Memory B cell (primary cell): ENCODE data around the gene CPA4.

ENCODE experiments used
- ATAC-seq: fragments of 150-1000 bp; cut with Tn5 transposase; 2 replicates; pipeline ENCODE4 v1.10.0; 2021; ENCODE audit warnings: low read depth, mild to moderate bottlenecking, moderate library complexity
- DNase-seq, 2 donors: peaks; one replicate each; pipeline ENCODE4 v3.0.0; 2022; ENCODE audit warnings: low spot score in 2 of 2
- H3K27ac Mint-ChIP-seq: one replicate; pipeline ENCODE4 v1.8.0; 2022; ENCODE audit warnings: mild to moderate bottlenecking, moderate library complexity, mixed read lengths
- H3K27me3 Mint-ChIP-seq: one replicate; pipeline ENCODE4 v1.8.0; 2022; ENCODE audit warnings: mixed read lengths
- H3K36me3 Mint-ChIP-seq: one replicate; pipeline ENCODE4 v1.8.0; 2022; ENCODE audit warnings: mild to moderate bottlenecking, mixed read lengths
- H3K4me1 Mint-ChIP-seq: one replicate; pipeline ENCODE4 v1.8.0; 2022; ENCODE audit warnings: mixed read lengths
- H3K4me3 Mint-ChIP-seq: one replicate; pipeline ENCODE4 v1.8.0; 2022; ENCODE audit warnings: mild to moderate bottlenecking, moderate library complexity, mixed read lengths
- H3K9me3 Mint-ChIP-seq: one replicate; pipeline ENCODE4 v1.8.0; 2022; ENCODE audit warnings: mixed read lengths

The CPA4 gene

DNA sequence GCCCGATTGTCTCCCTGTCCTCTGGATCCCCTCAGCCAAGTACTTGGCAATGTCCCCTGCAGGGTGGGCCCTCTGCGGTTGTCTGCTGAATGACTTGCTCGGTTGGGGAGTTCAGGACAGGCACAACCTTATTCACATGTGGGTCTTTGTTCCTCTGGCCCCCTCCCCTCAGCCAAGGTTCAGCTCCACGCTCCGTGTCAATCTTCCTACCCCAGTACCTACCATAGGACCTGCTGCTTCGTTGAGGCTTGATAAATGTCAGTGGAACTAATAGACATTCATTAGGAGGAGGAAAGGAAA, 58.8 kb downstream of the CPA4 start:
- ATAC-seq, result no peak
- no peak for DNase-seq
- Mint-ChIP-seq H3K9me3 (no peaks in the 10 kb centered on the region), H3K4me3 (no peak overlapping the region), H3K4me1 (no peaks in the 10 kb centered on the region), H3K27ac (no peak overlapping the region), H3K36me3 (no peaks in the 10 kb centered on the region), H3K27me3 (peaks cover 18% of the 10 kb centered on the region)

DNA sequence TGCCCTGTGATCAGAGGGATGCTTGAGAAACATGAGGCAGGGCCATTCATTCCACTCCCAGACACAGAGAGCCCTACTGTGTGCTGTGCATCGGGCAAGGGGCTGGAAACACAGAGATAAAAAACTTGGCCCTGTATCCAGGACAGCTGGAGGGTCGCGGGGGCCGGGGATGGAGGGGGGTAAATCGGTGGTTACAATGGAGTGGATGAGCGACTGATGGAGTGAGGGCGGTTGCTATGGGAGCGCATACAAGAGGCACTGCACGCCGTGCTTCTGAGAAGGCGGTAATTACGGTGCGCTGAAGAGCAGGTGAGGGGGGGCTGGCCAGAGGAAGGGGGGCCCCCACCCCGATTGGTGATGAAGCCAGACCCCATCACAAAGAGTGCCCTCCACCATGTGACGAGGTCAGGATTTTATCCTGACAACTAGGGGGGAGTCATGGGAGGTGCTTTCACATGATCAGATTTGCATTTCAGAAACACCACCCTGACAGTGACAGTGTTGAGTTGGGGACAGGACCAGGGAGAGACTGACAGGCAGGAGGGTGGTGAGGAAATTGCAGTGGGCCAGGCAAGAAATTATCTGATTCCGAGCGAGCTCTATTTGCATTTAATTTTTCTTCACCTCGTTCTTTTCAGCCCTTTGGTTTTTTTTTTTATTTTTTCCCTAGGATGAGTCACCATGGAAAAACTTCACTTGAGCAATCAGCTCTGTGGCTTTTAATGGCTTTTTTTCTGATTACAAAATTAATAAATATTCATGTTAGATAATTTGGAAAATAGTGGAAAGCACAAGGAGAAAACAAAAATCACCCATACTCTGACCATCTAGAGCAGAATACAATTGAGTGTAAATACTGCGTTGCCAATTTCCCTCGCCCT, 59.5 kb downstream of the CPA4 start:
- H3K4me3 Mint-ChIP-seq, result no peak overlapping the region
- H3K27ac Mint-ChIP-seq, result no peak overlapping the region
- DNase-seq, result no peak
- no peaks in the 10 kb centered on the region for H3K4me1 Mint-ChIP-seq
- no peaks in the 10 kb centered on the region for H3K9me3 Mint-ChIP-seq
- no peaks in the 10 kb centered on the region for H3K36me3 Mint-ChIP-seq
- no peak for ATAC-seq
- peaks cover 15% of the 10 kb centered on the region for H3K27me3 Mint-ChIP-seq

DNA sequence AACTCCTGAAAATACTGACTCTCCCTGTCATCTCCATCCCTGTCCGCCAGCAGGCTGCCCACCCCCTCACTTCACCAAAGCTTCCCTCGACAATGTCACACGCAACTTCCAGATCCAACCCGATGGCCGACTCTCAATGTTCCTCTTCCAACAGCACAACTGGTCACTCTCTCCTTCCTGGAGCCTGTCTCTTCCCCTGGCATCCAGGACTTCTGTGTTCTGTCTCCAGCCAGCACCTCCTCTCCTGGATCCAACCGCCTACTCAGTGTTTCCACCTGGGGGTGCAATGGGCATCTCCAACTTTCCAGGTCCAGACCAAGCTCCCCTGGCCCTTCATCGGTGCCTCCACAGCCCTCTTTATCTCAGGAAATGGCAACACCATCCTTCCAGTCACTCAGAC, 60.2 kb downstream of the CPA4 start:
- no peaks in the 10 kb centered on the region for H3K36me3 Mint-ChIP-seq
- H3K4me1 Mint-ChIP-seq, result no peaks in the 10 kb centered on the region
- peaks cover 15% of the 10 kb centered on the region for H3K27me3 Mint-ChIP-seq
- DNase-seq, result no peak
- ATAC-seq, result no peak
- H3K9me3 Mint-ChIP-seq, result no peaks in the 10 kb centered on the region
- no peak overlapping the region for H3K4me3 Mint-ChIP-seq
- H3K27ac Mint-ChIP-seq, result no peak overlapping the region

DNA sequence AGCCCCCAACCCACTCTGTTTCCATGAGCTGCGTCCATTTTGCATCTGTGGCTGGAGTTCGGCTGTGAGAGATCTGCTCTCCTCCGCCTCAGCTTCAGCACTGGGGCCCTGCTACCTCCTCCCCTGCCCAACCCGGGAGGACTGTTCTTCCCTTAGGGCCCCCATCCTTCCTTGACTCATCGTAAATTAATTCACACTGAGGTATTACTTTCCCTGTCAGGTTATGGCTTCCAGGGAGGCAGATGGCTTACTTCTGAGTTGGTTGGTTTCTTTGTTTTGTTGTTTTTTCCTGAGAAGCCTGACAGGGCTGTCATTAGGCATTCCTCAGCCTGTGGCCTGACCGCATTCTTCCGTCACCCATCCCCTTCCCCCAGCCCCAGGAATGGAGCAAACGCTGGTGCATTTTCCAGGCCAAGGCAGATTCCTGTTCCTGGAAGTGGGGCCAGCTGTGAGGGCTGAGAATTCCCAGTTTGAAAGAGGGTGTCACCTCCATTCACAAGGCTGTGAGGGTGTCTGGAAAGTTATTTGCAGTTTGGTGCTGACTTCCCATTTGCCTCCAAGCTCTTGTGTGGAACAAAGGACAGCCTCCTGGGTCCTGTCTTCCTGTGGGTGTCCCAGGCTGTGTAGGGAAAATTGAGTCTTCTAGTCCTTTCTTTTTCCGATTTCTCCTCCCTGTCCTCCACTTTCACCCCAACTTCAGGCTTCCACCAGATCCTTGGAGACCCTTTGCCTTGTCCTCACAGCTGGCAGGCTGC, 63.3 kb downstream of the CPA4 start:
- Mint-ChIP-seq H3K36me3 (peaks cover 2% of the 10 kb centered on the region), H3K9me3 (peaks cover 7% of the 10 kb centered on the region), H3K27ac (no peak overlapping the region), H3K4me1 (no peaks in the 10 kb centered on the region), H3K4me3 (no peak overlapping the region), H3K27me3 (peaks cover 9% of the 10 kb centered on the region)
- ATAC-seq (no peak), DNase-seq (no peak)

DNA sequence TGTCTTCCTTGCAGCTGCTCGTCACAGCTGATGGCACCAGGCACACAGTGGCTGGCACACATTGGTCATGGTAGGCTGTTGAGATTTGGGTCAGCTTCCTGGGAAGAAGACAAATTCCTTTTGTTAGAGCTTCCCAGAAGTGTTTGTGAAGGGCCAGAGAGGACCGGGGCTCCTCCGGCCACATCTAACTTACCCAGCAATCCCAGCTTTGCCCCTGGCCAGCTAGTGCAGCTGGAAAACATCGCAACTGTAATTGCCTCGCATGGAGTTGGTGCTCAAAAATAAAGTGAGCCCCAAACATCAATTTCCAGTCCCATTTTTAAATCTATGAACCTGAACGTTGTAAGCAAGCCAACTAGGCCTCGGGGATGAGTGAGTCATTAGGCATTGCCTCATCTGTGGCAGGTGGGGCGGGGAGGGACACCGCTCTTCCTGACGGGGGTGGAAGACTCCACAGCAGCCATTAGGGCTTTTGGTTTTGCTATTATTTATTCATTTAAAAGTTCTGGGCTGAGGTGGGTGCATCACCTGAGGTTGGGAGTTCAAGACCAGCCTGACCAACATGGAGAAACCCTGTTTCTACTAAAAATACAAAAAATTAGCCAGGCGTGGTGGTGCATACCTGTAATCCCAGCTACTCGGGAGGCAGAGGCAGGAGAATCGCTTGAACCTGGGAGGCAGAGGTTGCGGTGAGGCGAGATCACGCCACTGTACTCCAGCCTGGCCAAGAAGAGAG, 64.1 kb downstream of the CPA4 start:
- DNase-seq, result no peak
- Mint-ChIP-seq H3K27ac (no peak overlapping the region), H3K36me3 (peaks cover 2% of the 10 kb centered on the region)

DNA sequence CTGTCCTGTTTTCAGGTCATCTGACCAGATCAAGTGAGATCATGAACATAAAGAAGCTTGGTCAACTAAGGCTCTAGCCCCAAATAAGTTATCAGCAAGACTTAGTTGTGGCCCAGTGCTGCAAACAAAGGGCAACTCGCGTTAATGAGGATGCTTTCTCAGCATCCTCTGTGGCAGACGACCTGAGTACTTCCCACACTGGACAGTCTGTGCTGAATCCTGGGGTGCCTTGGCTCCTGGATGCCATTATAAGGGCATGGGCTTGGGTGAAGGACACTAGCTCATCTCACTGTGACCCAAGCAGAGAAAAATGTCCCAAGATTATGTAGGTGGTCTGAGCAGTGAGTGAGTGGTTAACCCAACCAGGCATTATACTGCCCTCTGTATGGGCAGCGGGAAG, 65.5 kb downstream of the CPA4 start:
- DNase-seq (no peak), ATAC-seq (no peak)
- Mint-ChIP-seq H3K4me3 (no peak overlapping the region), H3K9me3 (peaks cover 7% of the 10 kb centered on the region), H3K4me1 (no peaks in the 10 kb centered on the region), H3K27ac (no peak overlapping the region), H3K36me3 (peaks cover 2% of the 10 kb centered on the region), H3K27me3 (peaks cover 2% of the 10 kb centered on the region)

More for the DNA sequence above, 64.1 kb downstream of the CPA4 start:
- ATAC-seq, result no peak
- Mint-ChIP-seq H3K4me3 (no peak overlapping the region), H3K9me3 (peaks cover 7% of the 10 kb centered on the region), H3K4me1 (no peaks in the 10 kb centered on the region), H3K27me3 (peaks cover 7% of the 10 kb centered on the region)

DNA sequence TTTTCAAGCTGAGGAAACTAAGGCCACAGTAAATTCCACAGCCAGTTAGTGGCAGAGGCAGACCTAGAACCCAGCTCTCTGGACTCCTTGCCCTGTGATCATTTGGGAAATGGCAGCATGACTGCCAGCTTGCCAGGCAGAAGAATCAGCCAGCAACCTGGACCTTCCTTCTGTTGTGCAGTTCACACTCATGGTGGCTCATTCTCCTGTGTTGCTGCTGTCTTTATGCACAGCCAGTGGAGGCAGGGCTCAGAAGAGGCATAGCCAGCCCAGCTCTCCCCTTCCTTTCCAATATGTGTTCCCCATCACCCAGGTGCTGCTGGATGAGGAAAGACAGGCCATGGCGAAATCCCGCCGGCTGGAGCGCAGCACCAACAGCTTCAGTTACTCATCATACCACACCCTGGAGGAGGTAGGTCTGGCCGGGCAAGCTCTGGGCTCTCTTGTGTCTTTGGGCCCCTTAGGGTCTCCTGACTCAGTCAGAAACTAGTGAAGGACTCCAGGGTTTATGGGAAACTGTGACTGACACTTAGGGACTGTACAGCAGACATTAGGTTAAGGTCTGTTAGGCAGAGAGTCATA, 66.4 kb downstream of the CPA4 start:
- Mint-ChIP-seq H3K27me3 (no peaks in the 10 kb centered on the region), H3K27ac (no peak overlapping the region), H3K9me3 (peaks cover 7% of the 10 kb centered on the region), H3K4me1 (no peaks in the 10 kb centered on the region), H3K4me3 (no peak overlapping the region), H3K36me3 (peaks cover 2% of the 10 kb centered on the region)
- DNase-seq (no peak), ATAC-seq (no peak)

DNA sequence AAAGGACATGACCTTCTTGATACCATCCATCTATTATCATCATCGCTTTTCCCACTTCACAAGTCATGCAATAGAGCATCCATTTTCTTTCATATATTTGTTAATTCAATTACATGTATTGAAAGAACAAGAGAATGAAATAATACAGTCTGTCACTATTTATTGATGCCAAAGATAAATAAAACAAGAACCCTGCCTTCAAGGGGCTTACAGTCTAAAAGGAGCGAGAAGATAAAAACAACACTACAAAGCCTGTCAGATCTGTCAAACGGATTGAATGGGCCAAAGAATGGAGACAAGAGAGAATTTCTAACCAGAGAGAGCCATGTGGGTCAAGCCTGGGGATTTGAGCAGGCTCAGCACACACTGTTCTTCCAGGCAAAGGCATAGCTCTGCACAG, 67.6 kb downstream of the CPA4 start:
- Mint-ChIP-seq H3K4me3 (no peak overlapping the region), H3K4me1 (no peaks in the 10 kb centered on the region), H3K9me3 (peaks cover 7% of the 10 kb centered on the region), H3K36me3 (peaks cover 2% of the 10 kb centered on the region), H3K27ac (no peak overlapping the region), H3K27me3 (no peaks in the 10 kb centered on the region)
- ATAC-seq (no peak), DNase-seq (no peak)

DNA sequence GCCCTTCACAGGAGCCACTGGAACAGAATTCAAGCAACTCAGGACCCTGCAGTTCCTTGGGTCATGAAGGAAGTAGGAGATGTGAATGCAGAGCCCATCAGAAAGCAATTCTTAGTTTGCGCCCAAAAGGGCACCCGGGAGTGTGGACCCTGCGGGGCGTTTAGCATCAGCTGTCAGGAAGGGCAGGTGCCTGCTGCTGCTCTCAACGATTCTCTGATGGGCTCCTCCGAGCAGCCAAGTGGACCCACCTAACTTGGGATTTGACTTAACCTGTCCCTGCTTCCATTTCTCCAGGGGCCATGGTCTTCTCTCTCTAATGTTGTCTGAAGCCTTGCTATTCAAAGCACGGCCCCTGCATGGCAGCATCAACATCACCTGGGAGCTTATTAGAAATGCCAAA, 68.7 kb downstream of the CPA4 start:
- peaks cover 7% of the 10 kb centered on the region for H3K9me3 Mint-ChIP-seq
- no peaks in the 10 kb centered on the region for H3K4me1 Mint-ChIP-seq
- ATAC-seq (no peak), DNase-seq (no peak)
- H3K27ac Mint-ChIP-seq, result no peak overlapping the region
- H3K36me3 Mint-ChIP-seq, result peaks cover 2% of the 10 kb centered on the region
- H3K27me3 Mint-ChIP-seq, result no peaks in the 10 kb centered on the region
- H3K4me3 Mint-ChIP-seq, result no peak overlapping the region

DNA sequence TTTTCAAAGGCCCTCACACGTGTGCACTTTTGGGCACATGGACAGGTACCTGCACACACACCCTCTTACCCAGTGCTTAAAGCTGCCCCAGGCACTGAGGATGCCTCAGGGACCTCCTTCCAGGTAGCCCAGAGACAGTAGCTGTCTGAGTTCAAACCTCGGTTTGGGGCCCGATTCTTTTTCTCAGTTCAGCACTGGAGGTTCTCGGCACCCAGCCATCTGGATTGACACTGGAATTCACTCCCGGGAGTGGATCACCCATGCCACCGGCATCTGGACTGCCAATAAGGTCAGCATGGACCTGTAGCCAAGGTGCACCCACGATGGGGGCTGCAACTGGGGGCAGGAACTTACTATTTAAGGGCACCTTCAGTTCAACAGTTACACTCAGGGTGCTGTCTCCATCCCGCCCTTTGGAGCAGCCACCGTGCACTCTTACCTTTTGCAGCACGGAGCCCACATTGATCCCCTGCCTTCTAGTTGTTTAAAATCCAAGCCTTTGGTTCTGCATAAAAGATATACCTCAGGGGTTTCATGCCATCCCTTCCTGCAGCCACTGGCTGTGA, 69.4 kb downstream of the CPA4 start:
- Mint-ChIP-seq H3K9me3 (peaks cover 7% of the 10 kb centered on the region), H3K27ac (no peak overlapping the region), H3K36me3 (peaks cover 2% of the 10 kb centered on the region), H3K4me1 (no peaks in the 10 kb centered on the region), H3K27me3 (no peaks in the 10 kb centered on the region), H3K4me3 (no peak overlapping the region)
- ATAC-seq (no peak), DNase-seq (no peak)

DNA sequence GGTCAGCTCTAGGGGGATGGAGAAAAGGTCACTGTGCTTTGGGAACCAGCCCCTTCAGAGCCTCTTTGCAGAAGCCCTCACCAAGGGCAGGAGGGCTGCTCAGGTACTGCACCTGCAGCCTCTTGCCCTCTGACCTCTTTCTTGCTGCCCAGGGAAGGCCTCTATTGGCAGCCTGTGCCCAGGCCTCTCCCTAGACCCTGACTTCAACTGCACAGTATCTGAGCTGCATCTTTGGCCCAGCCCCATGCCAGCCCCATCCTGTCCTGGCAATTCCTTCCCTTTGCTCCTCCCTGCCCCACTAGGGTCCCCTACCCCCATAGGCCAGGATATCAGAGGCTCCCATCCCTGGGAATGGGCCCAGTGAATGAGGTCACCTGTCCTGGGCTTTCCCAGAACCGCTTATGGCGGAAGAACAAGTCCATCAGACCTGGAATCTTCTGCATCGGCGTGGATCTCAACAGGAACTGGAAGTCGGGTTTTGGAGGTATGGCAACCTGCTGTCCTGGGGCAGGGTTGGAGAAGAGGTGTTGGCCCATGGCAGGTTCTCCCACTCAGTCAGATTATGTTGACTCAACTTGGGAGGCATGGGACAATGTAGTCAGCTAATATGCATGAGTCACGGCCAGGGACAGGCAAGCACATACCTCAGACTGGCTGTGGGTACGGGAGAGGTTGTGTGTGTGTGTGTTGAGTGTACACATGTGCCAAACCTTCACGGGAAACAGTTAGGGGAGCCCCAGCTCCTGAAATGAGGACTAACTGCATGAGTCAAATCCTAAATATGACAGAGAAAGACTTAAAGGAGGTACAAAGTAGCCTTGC, 70.3 kb downstream of the CPA4 start:
- DNase-seq (no peak), ATAC-seq (no peak)
- H3K27me3 Mint-ChIP-seq, result no peaks in the 10 kb centered on the region
- peaks cover 2% of the 10 kb centered on the region for H3K36me3 Mint-ChIP-seq
- H3K27ac Mint-ChIP-seq, result no peak overlapping the region
- H3K9me3 Mint-ChIP-seq, result peaks cover 7% of the 10 kb centered on the region
- no peaks in the 10 kb centered on the region for H3K4me1 Mint-ChIP-seq
- H3K4me3 Mint-ChIP-seq, result no peak overlapping the region

DNA sequence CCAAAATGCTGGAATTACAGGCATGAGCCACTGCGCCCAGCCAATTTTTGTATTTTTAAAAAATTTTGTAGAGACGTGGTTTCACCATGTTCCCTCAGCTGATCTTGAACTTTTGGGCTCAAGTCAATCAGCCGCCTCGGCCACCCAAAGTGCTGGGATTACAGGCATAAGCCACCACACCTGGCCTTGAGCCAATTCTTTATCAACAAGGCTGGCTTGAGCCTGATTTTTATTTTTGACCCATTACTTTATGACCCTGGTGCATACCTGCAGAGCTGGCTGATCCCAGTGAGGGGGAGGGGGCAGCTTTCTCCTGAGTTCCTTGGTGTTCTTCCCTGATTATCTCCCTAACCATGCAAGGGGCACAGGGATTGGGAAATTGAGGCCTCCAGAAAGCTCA, 71.5 kb downstream of the CPA4 start:
- ATAC-seq, result no peak
- Mint-ChIP-seq H3K36me3 (peaks cover 2% of the 10 kb centered on the region), H3K9me3 (peaks cover 4% of the 10 kb centered on the region), H3K4me1 (peaks cover 2% of the 10 kb centered on the region), H3K27ac (no peak overlapping the region), H3K27me3 (peaks cover 2% of the 10 kb centered on the region), H3K4me3 (no peak overlapping the region)
- no peak for DNase-seq

DNA sequence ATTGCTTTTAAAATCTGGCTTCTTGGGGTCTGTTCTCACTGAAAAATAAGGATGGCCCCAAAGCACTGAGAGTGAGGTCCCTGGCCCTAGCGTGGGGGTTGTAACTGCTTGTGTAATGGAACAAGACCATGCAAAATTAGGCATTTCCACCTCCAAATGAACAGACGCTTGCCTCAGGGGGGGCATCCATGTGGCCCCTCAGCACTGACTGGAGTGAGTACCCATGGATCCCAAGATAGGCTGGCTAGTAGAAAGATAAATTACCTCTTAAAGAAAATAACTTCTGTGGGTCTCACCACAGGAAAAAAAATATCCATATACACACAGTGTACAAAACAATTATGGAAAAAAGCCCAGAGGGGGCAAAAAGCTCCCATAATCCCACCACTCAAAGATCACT, 72.1 kb downstream of the CPA4 start:
- Mint-ChIP-seq H3K27ac (no peak overlapping the region), H3K4me1 (peaks cover 3% of the 10 kb centered on the region), H3K27me3 (peaks cover 3% of the 10 kb centered on the region), H3K4me3 (no peak overlapping the region), H3K9me3 (peaks cover 2% of the 10 kb centered on the region), H3K36me3 (peaks cover 2% of the 10 kb centered on the region)
- ATAC-seq, result no peak
- DNase-seq, result no peak
